Umbilical cord (tissue), 2 donors: ENCODE measurements around the gene MRGPRF. TPM values are rescaled to one million over a fixed set of nuclear protein-coding genes. Genes with fewer than 3 reads are reported as not detected.
A peak's percentile ranks its signal among the peaks of the same experiment; 100 is the strongest.
"Not testable (repeated sequence)": the region's sequence is repeated elsewhere in the genome, so short reads cannot be mapped to it uniquely, and the experiment has no call there.

Source experiments
- DNase-seq: peaks from one replicate; pipeline ENCODE4 v3.0.0-alpha.2; 2015; ENCODE audit warnings: low spot score
- total RNA-seq: library from RNA; depleted of rRNA; stranded (reverse); fragments of >200 nt; gene quantifications from one replicate; pipeline ENCODE4 v1.2.3, GENCODE V29; 2014; ENCODE audit warnings: low replicate concordance; ENCODE audit not compliant: insufficient read depth

The MRGPRF gene
- total RNA-seq, 1 donor from 2014 or later = 38.8 TPM

GRCh38 chr11:68988491-68988890 is 24.6 kb downstream of the MRGPRF start:
- no peak for DNase-seq

- DNase-seq = no peak
Measured at GRCh38 chr11:68987211-68987610, 25.8 kb downstream of the MRGPRF start.

GRCh38 chr11:68983801-68984200 is 29.2 kb downstream of the MRGPRF start:
- peak; percentile 59 for DNase-seq

- DNase-seq = no peak
Measured at GRCh38 chr11:68982134-68982533, 30.9 kb downstream of the MRGPRF start.

- DNase-seq = no peak
Measured at GRCh38 chr11:68980776-68981065, 32.3 kb downstream of the MRGPRF start, which contains the start of gene MRGPRD. TSS of gene MRGPRD (minus strand) at chr11:68980986. CDS start at chr11:68980986, 0 bp downstream.

- no peak for DNase-seq
Measured at GRCh38 chr11:68979931-68980775, 32.9 kb downstream of the MRGPRF start.

- DNase-seq = no peak
Measured at GRCh38 chr11:68978931-68979594, 34.0 kb downstream of the MRGPRF start.

- no peak for DNase-seq
Measured at GRCh38 chr11:68978626-68978930, 34.5 kb downstream of the MRGPRF start.

GRCh38 chr11:68977781-68978625 is 35.0 kb downstream of the MRGPRF start:
- no peak for DNase-seq

GRCh38 chr11:68976563-68976962 is 36.5 kb downstream of the MRGPRF start:
- no peak for DNase-seq

- no peak for DNase-seq
Measured at GRCh38 chr11:68976095-68976494, 37.0 kb downstream of the MRGPRF start.

GRCh38 chr11:68974421-68975194 is 38.4 kb downstream of the MRGPRF start:
- no peak for DNase-seq

- DNase-seq = not testable (repeated sequence)
Measured at GRCh38 chr11:68973706-68974105, 39.3 kb downstream of the MRGPRF start.

- DNase-seq = peak; percentile 13
Measured at GRCh38 chr11:68973219-68973618, 39.8 kb downstream of the MRGPRF start.

GRCh38 chr11:68970921-68971636 is 42.0 kb downstream of the MRGPRF start:
- DNase-seq = no peak

GRCh38 chr11:68969386-68969785 is 43.7 kb downstream of the MRGPRF start:
- DNase-seq = no peak

GRCh38 chr11:68968306-68969250 is 44.5 kb downstream of the MRGPRF start:
- DNase-seq = no peak

GRCh38 chr11:68966894-68967780 is 45.9 kb downstream of the MRGPRF start:
- DNase-seq = no peak
